K562 (cell line): ENCODE results near the gene MED15. TPM values are rescaled to one million over a fixed set of nuclear protein-coding genes. Genes with fewer than 3 reads are reported as not detected.

Experiments used
- ARID3B ChIP-seq: fragments of 250-450 bp; sonication (Bioruptor Pico); IDR thresholded peaks from 2 replicates; pipeline ENCODE4 v1.4.0; 2020; ENCODE audit warnings: borderline replicate concordance
- BDP1 ChIP-seq: IDR thresholded peaks from 3 replicates; pipeline ENCODE4 v1.6.1; 2011; ENCODE audit not compliant: insufficient read length, insufficient read depth
- CGGBP1 ChIP-seq: fragments of 250-450 bp; sonication (Bioruptor Pico); IDR thresholded peaks from 2 replicates; pipeline ENCODE4 v1.9.0; 2021; ENCODE audit warnings: mild to moderate bottlenecking
- CTCFL ChIP-seq: IDR thresholded peaks from 2 replicates; pipeline ENCODE4 v1.6.1; 2011; ENCODE audit warnings: borderline replicate concordance, low read depth, mild to moderate bottlenecking, moderate library complexity, low read length; ENCODE audit not compliant: insufficient read depth, poor library complexity, severe bottlenecking
- EP300 ChIP-seq: IDR thresholded peaks from 2 replicates; pipeline ENCODE4 v1.6.1; 2012; ENCODE audit warnings: low read length, improper control_type of control experiment
- EP400 ChIP-seq: fragments of 450-650 bp; IDR thresholded peaks from 2 replicates; pipeline ENCODE4 v1.6.1; 2017; ENCODE audit warnings: antibody characterized with exemption, mild to moderate bottlenecking, moderate library complexity
- FOXM1 ChIP-seq, 2 experiments: fragments of 450-650 bp in 1 of 2; sonication (generic) in 1 of 2; formaldehyde crosslinking in 1 of 2; IDR thresholded peaks; 2 replicates each; pipeline versions ENCODE4 v1.6.1 to v1.9.0; 2017 to 2022; ENCODE audit warnings: low read depth in 2 of 2, mild to moderate bottlenecking in 2 of 2, missing genetic modification reagents in 1 of 2, moderate library complexity in 1 of 2
- HNRNPK ChIP-seq: fragments of 200-400 bp; formaldehyde crosslinking; IDR thresholded peaks from one replicate; pipeline ENCODE4 v1.6.1; 2018; ENCODE audit warnings: mild to moderate bottlenecking, low read depth, low read length; ENCODE audit not compliant: poor library complexity, severe bottlenecking
- HOXB6 ChIP-seq: fragments of 250-450 bp; sonication (Bioruptor Pico); IDR thresholded peaks from 2 replicates; pipeline ENCODE4 v1.5.1; 2022; ENCODE audit warnings: mild to moderate bottlenecking, borderline replicate concordance
- JUN ChIP-seq, 2 experiments: sonication (generic) in 1 of 2; formaldehyde crosslinking in 1 of 2; IDR thresholded peaks; 2 replicates each; pipeline versions ENCODE4 v1.6.1 to v1.8.0; 2012 to 2022; ENCODE audit warnings: borderline replicate concordance in 2 of 2, mild to moderate bottlenecking in 2 of 2, improper control_type of control experiment in 1 of 2, low read depth in 1 of 2, low read length in 1 of 2, missing genetic modification reagents in 1 of 2
- LCOR ChIP-seq: sonication (generic); formaldehyde crosslinking; IDR thresholded peaks from 2 replicates; pipeline ENCODE4 v1.8.0; 2022; ENCODE audit warnings: mild to moderate bottlenecking, missing genetic modification reagents
- MYBL2 ChIP-seq, 2 experiments: fragments of 450-650 bp in 1 of 2; sonication (generic) in 1 of 2; formaldehyde crosslinking in 1 of 2; IDR thresholded peaks; 2 replicates each; pipeline versions ENCODE4 v1.6.1 to v1.8.1; 2017 to 2022; ENCODE audit warnings: borderline replicate concordance in 1 of 2, inconsistent platforms in 1 of 2, low read depth in 1 of 2, mild to moderate bottlenecking in 1 of 2, missing genetic modification reagents in 1 of 2, moderate library complexity in 1 of 2
- NCOA2 ChIP-seq, 2 experiments: fragments of 450-650 bp; IDR thresholded peaks; 2 replicates each; pipeline ENCODE4 v1.6.1; 2018; ENCODE audit warnings: mild to moderate bottlenecking in 2 of 2, moderate library complexity in 1 of 2; ENCODE audit not compliant: partially characterized antibody in 2 of 2
- PHB ChIP-seq: fragments of 250-450 bp; sonication (Bioruptor Pico); IDR thresholded peaks from 2 replicates; pipeline ENCODE4 v1.5.0; 2021
- POLR2G ChIP-seq: fragments of 200-400 bp; formaldehyde crosslinking; IDR thresholded peaks from 2 replicates; pipeline ENCODE4 v1.6.1; 2017; ENCODE audit warnings: low read depth, mild to moderate bottlenecking, antibody characterized with exemption, low read length, moderate library complexity
- RBM14 ChIP-seq: fragments of 200-400 bp; formaldehyde crosslinking; IDR thresholded peaks from 2 replicates; pipeline ENCODE4 v1.6.1; 2018; ENCODE audit warnings: low read depth, mild to moderate bottlenecking, low read length, moderate library complexity, borderline replicate concordance; ENCODE audit not compliant: insufficient read depth
- ZBTB43 ChIP-seq: sonication (generic); formaldehyde crosslinking; IDR thresholded peaks from 2 replicates; pipeline ENCODE4 v1.8.0; 2023; ENCODE audit warnings: mild to moderate bottlenecking, missing genetic modification reagents
- ZHX1 ChIP-seq: fragments of 150-350 bp; conservative IDR thresholded peaks from 2 replicates; pipeline ENCODE4 v1.6.1; 2014; ENCODE audit warnings: low read length
- ZSCAN32 ChIP-seq: fragments of 450-650 bp; formaldehyde crosslinking; IDR thresholded peaks from 2 replicates; pipeline ENCODE4 v1.4.0; 2020; ENCODE audit warnings: mild to moderate bottlenecking, moderate library complexity
- polyA plus RNA-seq, 8 experiments: library from polyadenylated mRNA; depleted of rRNA in 4 of 8; stranded (reverse) in 5 of 8; unstranded in 3 of 8; fragments of >200 nt; fragmentation: Nextera tagmentation in 2 of 8; fragmentation: Illumina TruSeq in 1 of 8; extraction: Ambion mirVana in 2 of 8; extraction: Trizol in 1 of 8; gene quantifications; 2 replicates each; pipeline versions ENCODE4 v1.2.1 to v1.2.3, GENCODE V29; 2011 to 2014; ENCODE audit warnings: inconsistent platforms in 1 of 8, missing spikeins in 1 of 8
- total RNA-seq, 7 experiments: library from RNA; depleted of rRNA in 6 of 7; stranded (reverse); fragments of >200 nt in 6 of 7; fragmentation: Illumina TruSeq in 2 of 7; extraction: Trizol in 2 of 7; gene quantifications; 2 replicates each; pipeline versions ENCODE4 v1.2.1 to v1.2.3, GENCODE V29; 2011 to 2021; ENCODE audit warnings: low replicate concordance in 1 of 7

The MED15 gene
- total and polyA plus RNA-seq, 9 of the 15 experiments (the other 6 are each of a cell fraction or from before 2014, with no cell fraction given), result 4.0 to 271 (median 60.1) TPM

- TF ChIP-seq BDP1 (no peak), EP400 (no peak), LCOR (CRISPR knock-in tag) (no peak), MYBL2 (IDR thresholded peaks at IDR 0.05; ENCODE audit: low read depth) (no peak), MYBL2 (CRISPR knock-in tag; IDR thresholded peaks at IDR 0.05; ENCODE audit: borderline replicate concordance) (0 out of 2 replicates have a peak, but pooled peaks have one; percentile 23), POLR2G (peak; percentile 65), JUN (IDR thresholded peaks at IDR 0.05; ENCODE audit: borderline replicate concordance, low read depth, low read length) (no peak), JUN (CRISPR knock-in tag; IDR thresholded peaks at IDR 0.05; ENCODE audit: borderline replicate concordance) (no peak), ZBTB43 (CRISPR knock-in tag) (no peak), HOXB6 (CRISPR knock-in tag) (no peak), ARID3B (CRISPR knock-in tag) (0 out of 2 replicates have a peak, but pooled peaks have one; percentile 30), RBM14 (no peak), CGGBP1 (no peak), PHB (CRISPR knock-in tag) (0 out of 2 replicates have a peak, but pooled peaks have one; percentile 3), ZHX1 (no peak), EP300 (no peak), CTCFL (no peak), ZSCAN32 (CRISPR knock-in tag) (no peak), HNRNPK (no peak), NCOA2 (IDR thresholded peaks at IDR 0.05; ENCODE audit: partially characterized antibody in 2 of 2) (no peak), FOXM1 (IDR thresholded peaks at IDR 0.05; ENCODE audit: low read depth) (no peak), FOXM1 (CRISPR knock-in tag; IDR thresholded peaks at IDR 0.05; ENCODE audit: low read depth) (no peak)
Measured at GRCh38 chr22:20582171-20582511, 74.7 kb downstream of the MED15 start (continued).
